ENCODE measurements around the gene VPS35. TPM values are rescaled to one million over a fixed set of nuclear protein-coding genes. Genes with fewer than 3 reads are reported as not detected.

VPS35 gene
- total RNA-seq, 1 experiment from 2014 or later = 91.1 TPM

DNA sequence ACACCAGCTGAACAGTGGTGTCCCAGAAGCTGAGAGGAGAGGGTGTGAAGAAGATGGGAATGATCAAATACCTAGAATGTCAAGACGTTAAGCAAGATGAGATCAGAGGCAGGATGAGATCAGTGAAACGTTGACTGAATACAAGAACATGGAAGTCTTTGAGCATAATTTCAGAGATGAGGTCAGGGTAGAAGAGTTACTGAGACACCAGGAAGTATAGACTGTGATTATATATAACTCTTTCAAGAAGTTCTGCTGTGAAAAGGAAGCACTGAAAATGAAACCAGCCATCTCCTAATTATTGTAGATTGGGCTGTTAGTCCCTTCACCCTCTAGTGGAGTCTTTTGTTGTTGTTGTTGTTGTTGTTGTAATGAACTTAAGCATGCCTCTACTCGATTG is 76.9 kb downstream of the VPS35 start:
- no peak overlapping the region for H3K4me2 ChIP-seq (ENCODE audit: low read depth, low read length, poor library complexity, severe bottlenecking)
- H3K27me3 ChIP-seq (ENCODE audit: low read length) = no peaks in the 10 kb centered on the region
- H3K27ac ChIP-seq (ENCODE audit: low read length) = peak overlapping the region; percentile 67
- peaks cover 61% of the 10 kb centered on the region for H3K79me2 ChIP-seq (ENCODE audit: low read length)
- H3K9ac ChIP-seq (ENCODE audit: low read length) = no peak overlapping the region; the same call in 1 of the 2 replicates
- H3K4me3 ChIP-seq (ENCODE audit: low read length) = no peak overlapping the region
- no peaks in the 10 kb centered on the region for H4K20me1 ChIP-seq (ENCODE audit: insufficient read depth, low read depth, low read length)
- no peak overlapping the region for H2AFZ ChIP-seq (ENCODE audit: low read length)
- peaks cover 65% of the 10 kb centered on the region for H3K4me1 ChIP-seq (ENCODE audit: low read length)
- peak; percentile 43 for DNase-seq
- no peaks in the 10 kb centered on the region for H3K9me3 ChIP-seq (ENCODE audit: low read length)
- H3K9me2 ChIP-seq (replicated peaks; ENCODE audit: insufficient read depth, low read length) = no peaks in the 10 kb centered on the region
- peaks cover 52% of the 10 kb centered on the region for H3K36me3 ChIP-seq (ENCODE audit: insufficient read depth, low read length)

DNA sequence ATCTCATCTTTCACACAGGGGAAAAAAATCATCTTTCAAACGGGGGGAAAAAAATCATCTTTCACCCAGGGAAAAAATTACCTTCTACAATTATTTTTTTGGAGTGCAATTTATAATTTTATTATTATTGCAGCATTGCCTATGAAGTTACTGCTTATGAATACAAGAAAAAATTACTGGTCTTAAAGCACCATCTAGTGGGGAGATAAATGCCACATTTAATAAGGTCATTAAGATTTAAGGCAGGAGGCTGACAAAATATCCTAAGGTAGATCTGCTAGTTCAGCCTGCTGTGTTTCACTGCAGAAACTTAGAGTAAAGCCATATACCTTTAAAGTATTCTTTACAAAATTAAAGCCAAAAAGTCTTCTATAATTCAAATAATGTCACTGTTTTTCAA is 81.4 kb downstream of the VPS35 start:
- peak; percentile 84 for DNase-seq
- Histone ChIP-seq H3K4me2 (ENCODE audit: low read depth, low read length, poor library complexity, severe bottlenecking) (no peak overlapping the region), H3K27me3 (ENCODE audit: low read length) (no peaks in the 10 kb centered on the region), H3K9me2 (replicated peaks; ENCODE audit: insufficient read depth, low read length) (no peaks in the 10 kb centered on the region), H4K20me1 (ENCODE audit: insufficient read depth, low read depth, low read length) (no peaks in the 10 kb centered on the region), H3K79me2 (ENCODE audit: low read length) (peaks cover 24% of the 10 kb centered on the region), H3K4me1 (ENCODE audit: low read length) (peaks cover 56% of the 10 kb centered on the region), H3K27ac (ENCODE audit: low read length) (peak overlapping the region; percentile 50), H3K36me3 (ENCODE audit: insufficient read depth, low read length) (peaks cover 49% of the 10 kb centered on the region), H3K9me3 (ENCODE audit: low read length) (no peaks in the 10 kb centered on the region), H2AFZ (ENCODE audit: low read length) (no peak overlapping the region), H3K4me3 (ENCODE audit: low read length) (no peak overlapping the region), H3K9ac (ENCODE audit: low read length) (no peak overlapping the region)

DNA sequence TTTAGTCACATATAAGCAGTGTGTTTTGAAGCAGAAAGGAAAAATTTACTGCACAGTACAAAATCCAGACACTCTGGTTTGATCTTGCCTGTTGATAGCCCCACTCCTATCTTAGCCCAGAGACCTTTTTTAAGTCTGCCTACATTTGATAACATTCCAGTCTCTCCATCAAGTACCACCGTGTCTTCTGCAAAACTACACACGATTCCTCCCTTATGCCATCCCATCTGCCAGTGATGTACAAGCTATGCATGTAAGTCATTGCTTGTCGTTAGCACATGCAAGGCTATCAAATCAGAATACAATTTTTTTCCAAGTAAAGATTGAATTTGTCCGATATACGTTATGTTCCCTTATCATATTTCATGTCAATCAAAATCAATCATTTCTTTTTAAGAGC is 82.7 kb downstream of the VPS35 start:
- peak overlapping the region; percentile 41 for H3K27ac ChIP-seq (ENCODE audit: low read length)
- H3K36me3 ChIP-seq (ENCODE audit: insufficient read depth, low read length) = peaks cover 50% of the 10 kb centered on the region
- no peak for DNase-seq

More for the DNA sequence above, 82.7 kb downstream of the VPS35 start:
- Histone ChIP-seq H3K79me2 (ENCODE audit: low read length) (peaks cover 23% of the 10 kb centered on the region), H3K27me3 (ENCODE audit: low read length) (no peaks in the 10 kb centered on the region), H3K9ac (ENCODE audit: low read length) (no peak overlapping the region), H3K4me1 (ENCODE audit: low read length) (peaks cover 61% of the 10 kb centered on the region), H2AFZ (ENCODE audit: low read length) (no peak overlapping the region), H3K9me2 (replicated peaks; ENCODE audit: insufficient read depth, low read length) (no peaks in the 10 kb centered on the region), H3K9me3 (ENCODE audit: low read length) (no peaks in the 10 kb centered on the region), H4K20me1 (ENCODE audit: insufficient read depth, low read depth, low read length) (no peaks in the 10 kb centered on the region), H3K4me3 (ENCODE audit: low read length) (no peak overlapping the region), H3K4me2 (ENCODE audit: low read depth, low read length, poor library complexity, severe bottlenecking) (no peak overlapping the region)

Other genes starting within 250 kb of the VPS35 start
- gene SHCBP1, start 67.8 kb downstream of the VPS35 start, total RNA-seq (2014; rRNA removed; shearing (Covaris generic); ENCODE audit: low replicate concordance) = 15.5 and 15.7 TPM in 2 replicates
- 24.4 and 38.0 TPM in 2 replicates for gene ORC6, start 481 bp upstream of the VPS35 start, total RNA-seq (2014; rRNA removed; shearing (Covaris generic); ENCODE audit: low replicate concordance)
- 0.72 and 1.3 TPM in 2 replicates for gene MYLK3, start 59.2 kb upstream of the VPS35 start, total RNA-seq (2014; rRNA removed; shearing (Covaris generic); ENCODE audit: low replicate concordance)
- 25.3 and 37.8 TPM in 2 replicates for gene C16orf87, start 142.0 kb upstream of the VPS35 start, total RNA-seq (2014; rRNA removed; shearing (Covaris generic); ENCODE audit: low replicate concordance)
- 42.6 and 57.5 TPM in 2 replicates for gene GPT2, start 195.2 kb upstream of the VPS35 start, total RNA-seq (2014; rRNA removed; shearing (Covaris generic); ENCODE audit: low replicate concordance)